Right lobe of liver (tissue), 6 donors: ENCODE measurements around the gene ADAMTS7. TPM values are rescaled to one million over a fixed set of nuclear protein-coding genes. Genes with fewer than 3 reads are reported as not detected.
"Not testable (repeated sequence)": the region's sequence is repeated elsewhere in the genome, so short reads cannot be mapped to it uniquely, and the experiment has no call there.

Source experiments
- ATAC-seq, 4 donors: fragments of 200-7000 bp; cut with Tn5 transposase; one replicate each; pipeline ENCODE4 v1.9.1; 2020; ENCODE audit warnings: mild to moderate bottlenecking in 4 of 4, moderate library complexity in 4 of 4
- DNase-seq, 3 donors: peaks; one replicate each; pipeline ENCODE4 v3.0.0-alpha.2; 2020
- H3K27ac ChIP-seq, 3 donors: fragments of 200-600 bp; one replicate each; pipeline ENCODE4 v1.8.0; 2022
- H3K27me3 ChIP-seq, 2 donors: fragments of 200-600 bp; one replicate each; pipeline ENCODE4 v1.8.0; 2022
- H3K36me3 ChIP-seq, 4 donors: fragments of 200-600 bp; sonication (generic) in 1 of 4; one replicate each; pipeline versions ENCODE4 v1.5.1 to v1.8.0; 2017 to 2022; ENCODE audit warnings: control low read depth in 1 of 4
- H3K4me1 ChIP-seq, 4 donors: fragments of 200-600 bp; sonication (generic) in 1 of 4; one replicate each; pipeline versions ENCODE4 v1.5.1 to v1.8.0; 2017 to 2022; ENCODE audit warnings: control low read depth in 1 of 4
- H3K4me3 ChIP-seq, 3 donors: fragments of 200-600 bp; one replicate each; pipeline ENCODE4 v1.8.0; 2022
- H3K9me3 ChIP-seq, 4 donors: fragments of 200-600 bp; sonication (generic) in 1 of 4; one replicate each; pipeline versions ENCODE4 v1.5.1 to v1.8.0; 2017 to 2022; ENCODE audit warnings: control low read depth in 1 of 4
- CTCF ChIP-seq, 4 donors: fragments of 200-600 bp in 3 of 4; fragments of 450-650 bp in 1 of 4; IDR thresholded peaks; one replicate each; pipeline versions ENCODE4 v1.5.1 to v1.8.0; 2016 to 2022; ENCODE audit warnings: antibody characterized with exemption in 4 of 4, mild to moderate bottlenecking in 2 of 4
- POLR2A ChIP-seq: fragments of 450-650 bp; IDR thresholded peaks from one replicate; pipeline ENCODE4 v1.6.1; 2017; ENCODE audit warnings: antibody characterized with exemption, mild to moderate bottlenecking
- WGBS: methylation state at CpG from one replicate; pipeline ENCODE4 v1.1.6; 2018; ENCODE audit warnings: low coverage, low lambda C conversion rate; ENCODE audit not compliant: insufficient coverage; ENCODE audit errors: missing lambda C conversion rate; 5-methylcytosine and 5-hydroxymethylcytosine counted together
- intact Hi-C, 2 donors: fragments of 100-400 bp; cut with DNase I; formaldehyde crosslinking; loops; one replicate each; pipeline versions ENCODE4 v1.11.2 to v1.14.1; 2022
- total RNA-seq, 6 experiments: library from RNA; depleted of rRNA in 2 of 6; stranded (reverse); fragments of >200 nt in 2 of 6; fragmentation: NEBNext Ultra II Directional in 3 of 6; extraction: Animal tissue kit (Norgen Biotek cat#: 25700) in 3 of 6; gene quantifications; one replicate each; pipeline versions ENCODE4 v1.1.0 to v1.2.4, GENCODE V29; 2016 to 2023
- donor health status: DM: no; HTN: yes; CAD: no.
- donor health status: DM: no; HTN: no; CAD: no.
- donor health status: DM: no; HTN: no; CAD: no.
- donor health status: DM: no; HTN: yes; CAD: no.
- donor health status: DM: no; HTN: yes; CAD: no.

The ADAMTS7 gene
- total RNA-seq, 6 experiments from 2014 or later = 0.49 to 1.4 (median 1.1) TPM

GRCh38 chr15:78751602-78751979 is 59.7 kb downstream of the ADAMTS7 start:
- no peak for ATAC-seq
- WGBS = 80% methylated on average over 1 of the region's 13 CpGs
- Histone ChIP-seq H3K27me3 (no peaks in the 10 kb centered on the region), H3K4me3 (no peak overlapping the region), H3K36me3 (no peaks in the 10 kb centered on the region), H3K27ac (no peak overlapping the region), H3K9me3 (no peaks in the 10 kb centered on the region), H3K4me1 (no peaks in the 10 kb centered on the region)
- DNase-seq = peak in 2 of 3 donors; percentile 33
- no peak for TF ChIP-seq CTCF (IDR thresholded peaks at IDR 0.05)
- TF ChIP-seq POLR2A = no peak
- intact Hi-C loops = no loop called here

GRCh38 chr15:78750974-78751601 is 60.2 kb downstream of the ADAMTS7 start:
- H3K36me3 ChIP-seq, H3K4me1 ChIP-seq, H3K27me3 ChIP-seq, H3K27ac ChIP-seq, H3K9me3 ChIP-seq, intact Hi-C loops, H3K4me3 ChIP-seq: not testable (repeated sequence)
- DNase-seq (peak; percentile 92 to 96 (median 95)), ATAC-seq (peak; percentile 98 to 100 (median 99))
- peak in 3 of 4 donors; percentile 45 to 53 (median 53) for TF ChIP-seq CTCF (IDR thresholded peaks at IDR 0.05)
- no CpG with 5 or more reads among the region's 28 CpGs for WGBS

- DNase-seq = peak in 2 of 3 donors; percentile 41 to 48
- Histone ChIP-seq H3K27me3 (no peaks in the 10 kb centered on the region), H3K36me3 (no peaks in the 10 kb centered on the region), H3K4me1 (no peaks in the 10 kb centered on the region), H3K4me3 (no peak overlapping the region), H3K27ac (no peak overlapping the region), H3K9me3 (no peaks in the 10 kb centered on the region)
- 22% methylated on average over 3 of the region's 7 CpGs for WGBS
- intact Hi-C loops = no loop called here
- ATAC-seq = peak; percentile 37 to 69 (median 44)
- no peak for TF ChIP-seq CTCF (IDR thresholded peaks at IDR 0.05)
- no peak for TF ChIP-seq POLR2A
Measured at GRCh38 chr15:78750566-78750965, 60.7 kb downstream of the ADAMTS7 start.

GRCh38 chr15:78749831-78750230 is 61.4 kb downstream of the ADAMTS7 start:
- Histone ChIP-seq H3K4me3 (no peak overlapping the region), H3K9me3 (no peaks in the 10 kb centered on the region), H3K36me3 (no peaks in the 10 kb centered on the region), H3K4me1 (no peaks in the 10 kb centered on the region), H3K27ac (no peak overlapping the region), H3K27me3 (no peaks in the 10 kb centered on the region)
- 75% methylated on average over 2 of the region's 17 CpGs for WGBS
- intact Hi-C loops = no loop called here
- TF ChIP-seq CTCF (IDR thresholded peaks at IDR 0.05) = no peak
- TF ChIP-seq POLR2A = no peak
- DNase-seq (peak in 2 of 3 donors; percentile 41 to 52), ATAC-seq (no peak)

GRCh38 chr15:78747877-78748276 is 63.4 kb downstream of the ADAMTS7 start:
- H3K27ac ChIP-seq, H3K27me3 ChIP-seq, H3K4me1 ChIP-seq, H3K9me3 ChIP-seq, H3K36me3 ChIP-seq, ATAC-seq, intact Hi-C loops, H3K4me3 ChIP-seq: not testable (repeated sequence)
- 56% methylated on average over 6 of the region's 7 CpGs for WGBS
- peak in 1 of 3 donors; percentile 9 for DNase-seq

GRCh38 chr15:78741674-78742073 is 69.6 kb downstream of the ADAMTS7 start:
- ATAC-seq, H3K36me3 ChIP-seq, H3K27me3 ChIP-seq, H3K4me3 ChIP-seq, H3K27ac ChIP-seq, H3K4me1 ChIP-seq, DNase-seq, H3K9me3 ChIP-seq, intact Hi-C loops: not testable (repeated sequence)
- WGBS = 46% methylated on average over 2 of the region's 4 CpGs
